RWPE2 (cell line): ENCODE results near the gene CC2D1A.
A peak's percentile ranks its signal among the peaks of the same experiment; 100 is the strongest.
"Not testable (repeated sequence)": the region's sequence is repeated elsewhere in the genome, so short reads cannot be mapped to it uniquely, and the experiment has no call there.

ENCODE experiments used
- ATAC-seq: fragments of 200-7000 bp; cut with Tn5 transposase; 3 replicates; pipeline ENCODE4 v1.9.1; 2021; ENCODE audit warnings: low read depth
- DNase-seq: peaks from one replicate; pipeline ENCODE4 v3.0.0-alpha.2; 2020; ENCODE audit warnings: low spot score
- H3K27ac ChIP-seq: fragments of 450-650 bp; 2 replicates; pipeline ENCODE4 v1.5.1; 2017; ENCODE audit warnings: mild to moderate bottlenecking; ENCODE audit not compliant: poor library complexity, severe bottlenecking
- H3K27me3 ChIP-seq: fragments of 250-450 bp; sonication (Bioruptor Pico); 2 replicates; pipeline ENCODE4 v1.5.1; 2021; ENCODE audit warnings: mild to moderate bottlenecking, moderate library complexity; ENCODE audit not compliant: insufficient read depth, poor library complexity, severe bottlenecking
- H3K36me3 ChIP-seq: fragments of 250-450 bp; sonication (Bioruptor Pico); 2 replicates; pipeline ENCODE4 v1.5.1; 2020; ENCODE audit warnings: low read depth, mild to moderate bottlenecking, moderate library complexity
- H3K4me1 ChIP-seq: fragments of 250-450 bp; sonication (Bioruptor Pico); 2 replicates; pipeline ENCODE4 v1.5.1; 2021; ENCODE audit warnings: mild to moderate bottlenecking, moderate library complexity; ENCODE audit not compliant: insufficient read depth, poor library complexity, severe bottlenecking
- H3K4me3 ChIP-seq: fragments of 250-450 bp; sonication (Bioruptor Pico); 2 replicates; pipeline ENCODE4 v1.5.1; 2021; ENCODE audit warnings: mild to moderate bottlenecking, moderate library complexity; ENCODE audit not compliant: severe bottlenecking
- H3K9me3 ChIP-seq: fragments of 250-450 bp; sonication (Bioruptor Pico); 2 replicates; pipeline ENCODE4 v1.5.1; 2021; ENCODE audit warnings: mild to moderate bottlenecking, moderate library complexity; ENCODE audit not compliant: severe bottlenecking
- TF ChIP-seq, protein P1 (sequence below): fragments of 450-650 bp; IDR thresholded peaks from one replicate; pipeline ENCODE4 v1.5.1; 2017; ENCODE audit warnings: mild to moderate bottlenecking, moderate library complexity; ENCODE audit not compliant: poor library complexity, severe bottlenecking

CC2D1A gene

DNA sequence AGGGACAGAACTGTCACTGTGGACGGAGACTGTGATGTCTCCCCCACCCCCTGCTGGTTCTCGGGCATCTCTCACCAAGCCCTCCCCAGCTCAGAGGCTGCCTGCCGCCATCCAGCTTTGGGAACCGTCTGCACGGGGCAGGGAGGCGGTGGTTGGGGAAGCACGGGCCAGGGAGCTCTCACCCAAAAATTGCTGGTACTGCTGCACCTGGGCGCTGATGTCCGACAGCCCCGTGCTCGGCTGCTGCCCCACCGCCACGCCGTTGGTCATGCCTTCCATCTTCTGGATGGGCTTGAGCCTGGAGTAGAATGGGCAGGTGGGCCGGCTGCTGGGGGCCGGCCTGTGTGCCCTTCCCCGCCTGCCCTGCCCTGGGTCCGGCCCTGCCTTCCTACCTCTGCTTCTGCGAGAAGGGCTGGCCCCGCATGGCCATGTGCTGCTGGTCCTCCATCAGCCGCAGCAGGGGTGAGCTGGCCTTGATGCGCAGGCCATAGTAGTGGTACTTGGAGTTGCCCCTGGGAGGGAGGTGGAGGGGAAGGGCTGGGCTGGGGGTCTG, 62.5 kb downstream of the CC2D1A start:
- TF ChIP-seq, protein P1, sequence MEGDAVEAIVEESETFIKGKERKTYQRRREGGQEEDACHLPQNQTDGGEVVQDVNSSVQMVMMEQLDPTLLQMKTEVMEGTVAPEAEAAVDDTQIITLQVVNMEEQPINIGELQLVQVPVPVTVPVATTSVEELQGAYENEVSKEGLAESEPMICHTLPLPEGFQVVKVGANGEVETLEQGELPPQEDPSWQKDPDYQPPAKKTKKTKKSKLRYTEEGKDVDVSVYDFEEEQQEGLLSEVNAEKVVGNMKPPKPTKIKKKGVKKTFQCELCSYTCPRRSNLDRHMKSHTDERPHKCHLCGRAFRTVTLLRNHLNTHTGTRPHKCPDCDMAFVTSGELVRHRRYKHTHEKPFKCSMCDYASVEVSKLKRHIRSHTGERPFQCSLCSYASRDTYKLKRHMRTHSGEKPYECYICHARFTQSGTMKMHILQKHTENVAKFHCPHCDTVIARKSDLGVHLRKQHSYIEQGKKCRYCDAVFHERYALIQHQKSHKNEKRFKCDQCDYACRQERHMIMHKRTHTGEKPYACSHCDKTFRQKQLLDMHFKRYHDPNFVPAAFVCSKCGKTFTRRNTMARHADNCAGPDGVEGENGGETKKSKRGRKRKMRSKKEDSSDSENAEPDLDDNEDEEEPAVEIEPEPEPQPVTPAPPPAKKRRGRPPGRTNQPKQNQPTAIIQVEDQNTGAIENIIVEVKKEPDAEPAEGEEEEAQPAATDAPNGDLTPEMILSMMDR = no peak
- Histone ChIP-seq H3K4me3 (no peak overlapping the region), H3K27ac (no peak overlapping the region), H3K4me1 (no peaks in the 10 kb centered on the region), H3K9me3 (no peaks in the 10 kb centered on the region), H3K27me3 (no peaks in the 10 kb centered on the region), H3K36me3 (peaks cover 22% of the 10 kb centered on the region)
- DNase-seq = no peak
- no peak; the same call in 2 of the 3 replicates for ATAC-seq

DNA sequence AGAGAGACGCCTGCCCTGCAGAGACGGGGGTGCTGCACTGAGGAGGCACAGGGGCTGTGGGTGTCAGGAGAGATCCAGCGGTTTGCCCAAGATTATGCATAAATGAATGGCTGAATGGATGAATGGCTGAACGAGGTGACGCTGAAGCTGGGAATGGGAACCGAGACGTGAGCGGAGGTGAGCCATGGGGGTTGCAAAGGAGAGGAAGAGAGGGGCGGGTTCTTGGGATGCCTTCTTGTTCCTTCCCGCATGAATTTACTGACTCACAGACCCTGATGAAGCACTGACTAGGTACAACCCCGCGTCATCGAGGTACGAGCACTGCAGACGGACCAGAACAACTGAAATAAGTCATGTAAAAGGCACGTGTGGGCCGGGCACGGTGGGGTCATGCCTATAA, 63.0 kb downstream of the CC2D1A start:
- no peak overlapping the region for H3K4me3 ChIP-seq
- no peaks in the 10 kb centered on the region for H3K9me3 ChIP-seq
- H3K36me3 ChIP-seq = peaks cover 26% of the 10 kb centered on the region
- no peak overlapping the region for H3K27ac ChIP-seq
- ATAC-seq (no peak), DNase-seq (no peak)
- TF ChIP-seq, protein P1 = no peak
- peaks cover 2% of the 10 kb centered on the region for H3K4me1 ChIP-seq
- no peaks in the 10 kb centered on the region for H3K27me3 ChIP-seq

DNA sequence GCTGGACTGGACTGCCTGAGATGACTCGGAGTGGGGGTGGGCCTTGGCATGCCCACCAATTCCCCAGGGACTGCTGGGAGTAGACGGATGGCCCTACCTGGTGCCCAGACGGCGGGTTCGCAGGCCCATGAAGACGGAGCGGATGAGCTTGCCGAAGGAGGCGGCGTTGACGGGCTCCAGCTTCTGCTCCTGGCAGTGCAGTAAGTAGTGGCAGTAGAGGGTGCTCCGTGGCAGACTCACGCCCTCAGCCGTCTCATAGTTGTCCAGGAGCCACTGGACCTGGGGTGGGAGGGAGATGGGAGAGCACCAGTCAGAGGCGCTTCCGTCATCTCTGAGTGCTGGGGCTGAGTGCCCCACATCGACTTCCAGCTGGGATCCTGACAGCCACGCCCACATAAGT, 63.9 kb downstream of the CC2D1A start:
- peaks cover 26% of the 10 kb centered on the region; the same call in 1 of the 2 replicates for H3K36me3 ChIP-seq
- H3K4me1 ChIP-seq = peaks cover 7% of the 10 kb centered on the region
- no peak overlapping the region for H3K4me3 ChIP-seq
- H3K27me3 ChIP-seq = no peaks in the 10 kb centered on the region
- TF ChIP-seq, protein P1 = no peak
- DNase-seq (no peak), ATAC-seq (no peak)
- H3K27ac ChIP-seq = no peak overlapping the region
- H3K9me3 ChIP-seq = no peaks in the 10 kb centered on the region

DNA sequence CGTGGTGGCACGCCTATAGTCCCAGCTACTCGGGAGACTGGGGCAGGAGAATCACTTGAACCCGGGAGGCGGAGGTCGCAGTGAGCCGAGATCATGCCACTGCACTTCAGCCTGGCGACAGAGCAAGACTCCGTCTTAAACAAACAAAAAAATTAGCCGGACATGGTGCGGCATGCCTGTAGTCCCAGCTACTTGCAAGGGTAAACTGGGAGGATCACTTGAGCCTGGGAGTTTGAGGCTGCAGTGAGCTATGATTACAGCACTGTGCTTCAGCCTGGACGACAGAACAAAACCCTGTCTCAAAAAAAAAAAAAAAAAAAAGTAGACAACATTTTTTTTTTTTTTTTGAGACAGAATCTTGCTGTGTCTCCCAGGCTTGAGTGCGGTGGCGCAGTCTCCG, 65.9 kb downstream of the CC2D1A start:
- not testable (repeated sequence) for H3K4me1 ChIP-seq, H3K4me3 ChIP-seq, H3K27ac ChIP-seq, H3K9me3 ChIP-seq, DNase-seq, H3K27me3 ChIP-seq, ATAC-seq
- peaks cover 26% of the 10 kb centered on the region; the same call in 1 of the 2 replicates for H3K36me3 ChIP-seq

DNA sequence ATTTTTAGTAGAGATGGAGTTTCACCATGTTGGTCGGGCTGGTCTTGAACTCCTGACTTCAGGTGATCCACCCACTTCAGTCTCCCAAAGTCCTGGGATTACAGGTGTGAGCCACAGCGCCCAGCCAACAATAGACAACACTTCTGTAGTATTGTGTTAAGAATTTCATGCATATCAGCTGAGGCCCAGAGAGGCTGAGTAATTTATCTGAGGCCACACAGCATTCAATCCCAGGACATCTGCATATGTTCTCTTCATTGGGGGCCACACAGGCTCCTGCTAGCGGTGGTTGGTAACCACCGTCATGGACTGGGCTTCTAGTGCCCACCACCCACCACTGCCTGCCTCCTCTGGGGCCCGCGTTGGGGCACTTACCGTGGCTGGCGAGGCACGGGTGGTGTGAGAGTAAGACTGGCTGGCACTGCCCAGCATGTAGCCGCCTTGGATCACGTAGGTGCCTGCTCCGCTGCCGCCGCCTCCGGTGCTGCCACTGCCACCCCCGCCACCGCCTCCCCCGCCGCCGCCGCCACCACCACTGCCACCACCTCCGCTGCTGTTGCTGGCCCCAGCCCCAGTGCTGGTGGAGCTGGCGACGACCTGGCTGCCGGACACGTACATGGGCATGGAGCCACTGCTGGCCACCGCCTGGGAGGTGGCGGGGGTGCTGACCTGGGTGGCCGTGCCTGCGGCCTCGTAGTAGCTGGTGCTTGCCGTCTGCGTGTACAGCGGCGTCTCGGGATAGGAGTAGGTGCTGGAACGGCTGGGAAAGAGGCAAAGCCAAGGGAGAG, 66.6 kb downstream of the CC2D1A start:
- ATAC-seq = no peak
- peaks cover 7% of the 10 kb centered on the region for H3K4me1 ChIP-seq
- no peak overlapping the region for H3K27ac ChIP-seq
- no peak overlapping the region for H3K4me3 ChIP-seq
- no peaks in the 10 kb centered on the region for H3K27me3 ChIP-seq
- peaks cover 22% of the 10 kb centered on the region; the same call in 1 of the 2 replicates for H3K36me3 ChIP-seq
- no peak for DNase-seq
- TF ChIP-seq, protein P1 = no peak
- no peaks in the 10 kb centered on the region for H3K9me3 ChIP-seq

DNA sequence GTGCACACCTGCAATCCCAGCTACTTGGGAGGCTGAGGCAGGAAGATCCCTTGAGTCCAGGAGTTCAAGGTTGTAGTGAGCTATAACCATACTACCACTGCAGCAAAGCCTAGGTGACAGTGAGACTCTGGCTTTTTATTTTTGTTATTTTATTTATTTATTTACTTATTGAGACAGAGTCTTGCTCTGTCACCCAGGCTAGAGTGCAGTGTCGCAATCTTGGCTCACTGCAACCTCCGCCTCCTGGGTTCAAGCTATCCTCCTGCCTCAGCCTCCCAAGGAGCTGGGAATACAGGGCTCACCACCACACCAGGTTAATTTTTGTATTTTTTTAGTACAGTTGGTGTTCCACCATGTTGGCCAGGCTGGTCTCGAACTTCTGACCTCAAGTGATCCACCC, 67.5 kb downstream of the CC2D1A start:
- not testable (repeated sequence) for H3K27me3 ChIP-seq, H3K9me3 ChIP-seq, DNase-seq, H3K4me1 ChIP-seq, ATAC-seq, H3K4me3 ChIP-seq
- H3K36me3 ChIP-seq = peaks cover 16% of the 10 kb centered on the region; the same call in 1 of the 2 replicates
- peak overlapping the region; percentile 7 for H3K27ac ChIP-seq
